Upper lobe of left lung (tissue), 4 donors: Measurements from ENCODE around the gene SAE1.

Experiments used
- EP300 ChIP-seq, 4 donors: sonication (generic); formaldehyde crosslinking; IDR thresholded peaks; one replicate each; pipeline ENCODE4 v1.5.1; 2017; ENCODE audit warnings: antibody characterized with exemption in 4 of 4, control low read depth in 2 of 4
- POLR2A ChIP-seq, 4 donors: fragments of 450-650 bp; IDR thresholded peaks; one replicate each; pipeline ENCODE4 v1.5.1; 2016 to 2017; ENCODE audit warnings: antibody characterized with exemption in 4 of 4, mild to moderate bottlenecking in 2 of 4
- POLR2AphosphoS5 ChIP-seq, 2 donors: sonication (generic); formaldehyde crosslinking; IDR thresholded peaks; one replicate each; pipeline ENCODE4 v1.5.1; 2017; ENCODE audit warnings: antibody characterized with exemption in 2 of 2
- TF ChIP-seq, protein P1 (sequence below), 6 experiments: fragments of 450-650 bp in 4 of 6; fragments of 200-600 bp in 2 of 6; sonication (generic) in 2 of 6; IDR thresholded peaks; one replicate each; pipeline ENCODE4 v1.5.1; 2016 to 2019; ENCODE audit warnings: antibody characterized with exemption in 6 of 6

DNA sequence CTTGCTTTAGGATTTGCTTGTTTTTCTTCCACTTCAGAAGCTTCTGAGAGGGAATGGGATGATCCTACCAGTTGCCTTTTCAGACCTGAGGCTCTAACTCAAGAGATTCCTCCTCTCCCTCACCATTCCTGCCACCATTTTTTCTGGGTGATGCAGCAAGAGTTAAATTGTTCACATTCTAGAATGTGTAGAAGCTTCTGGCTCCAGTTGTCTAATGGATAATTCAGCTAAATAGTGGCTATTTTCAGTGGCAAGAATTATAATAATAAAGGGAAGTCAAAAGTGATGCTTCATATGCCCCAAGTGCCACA, 79.5 kb downstream of the SAE1 start:
- TF ChIP-seq, protein P1, sequence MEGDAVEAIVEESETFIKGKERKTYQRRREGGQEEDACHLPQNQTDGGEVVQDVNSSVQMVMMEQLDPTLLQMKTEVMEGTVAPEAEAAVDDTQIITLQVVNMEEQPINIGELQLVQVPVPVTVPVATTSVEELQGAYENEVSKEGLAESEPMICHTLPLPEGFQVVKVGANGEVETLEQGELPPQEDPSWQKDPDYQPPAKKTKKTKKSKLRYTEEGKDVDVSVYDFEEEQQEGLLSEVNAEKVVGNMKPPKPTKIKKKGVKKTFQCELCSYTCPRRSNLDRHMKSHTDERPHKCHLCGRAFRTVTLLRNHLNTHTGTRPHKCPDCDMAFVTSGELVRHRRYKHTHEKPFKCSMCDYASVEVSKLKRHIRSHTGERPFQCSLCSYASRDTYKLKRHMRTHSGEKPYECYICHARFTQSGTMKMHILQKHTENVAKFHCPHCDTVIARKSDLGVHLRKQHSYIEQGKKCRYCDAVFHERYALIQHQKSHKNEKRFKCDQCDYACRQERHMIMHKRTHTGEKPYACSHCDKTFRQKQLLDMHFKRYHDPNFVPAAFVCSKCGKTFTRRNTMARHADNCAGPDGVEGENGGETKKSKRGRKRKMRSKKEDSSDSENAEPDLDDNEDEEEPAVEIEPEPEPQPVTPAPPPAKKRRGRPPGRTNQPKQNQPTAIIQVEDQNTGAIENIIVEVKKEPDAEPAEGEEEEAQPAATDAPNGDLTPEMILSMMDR (IDR thresholded peaks at IDR 0.05) = no peak
- no peak for TF ChIP-seq POLR2A (IDR thresholded peaks at IDR 0.05)
- TF ChIP-seq EP300 (IDR thresholded peaks at IDR 0.05) = no peak
- no peak for TF ChIP-seq POLR2AphosphoS5 (IDR thresholded peaks at IDR 0.05)
